Stimulated activated CD8-positive, alpha-beta memory T cell treated with anti-CD3 and anti-CD28 coated beads, Interleukin-15, amount 100 ng/mL, for 1 hour (primary cell): ENCODE data around the gene LRRN4.

Source experiments
- DNase-seq: peaks from one replicate; pipeline ENCODE4 v3.0.0-alpha.2; 2020; ENCODE audit warnings: low read depth

LRRN4 gene

DNA sequence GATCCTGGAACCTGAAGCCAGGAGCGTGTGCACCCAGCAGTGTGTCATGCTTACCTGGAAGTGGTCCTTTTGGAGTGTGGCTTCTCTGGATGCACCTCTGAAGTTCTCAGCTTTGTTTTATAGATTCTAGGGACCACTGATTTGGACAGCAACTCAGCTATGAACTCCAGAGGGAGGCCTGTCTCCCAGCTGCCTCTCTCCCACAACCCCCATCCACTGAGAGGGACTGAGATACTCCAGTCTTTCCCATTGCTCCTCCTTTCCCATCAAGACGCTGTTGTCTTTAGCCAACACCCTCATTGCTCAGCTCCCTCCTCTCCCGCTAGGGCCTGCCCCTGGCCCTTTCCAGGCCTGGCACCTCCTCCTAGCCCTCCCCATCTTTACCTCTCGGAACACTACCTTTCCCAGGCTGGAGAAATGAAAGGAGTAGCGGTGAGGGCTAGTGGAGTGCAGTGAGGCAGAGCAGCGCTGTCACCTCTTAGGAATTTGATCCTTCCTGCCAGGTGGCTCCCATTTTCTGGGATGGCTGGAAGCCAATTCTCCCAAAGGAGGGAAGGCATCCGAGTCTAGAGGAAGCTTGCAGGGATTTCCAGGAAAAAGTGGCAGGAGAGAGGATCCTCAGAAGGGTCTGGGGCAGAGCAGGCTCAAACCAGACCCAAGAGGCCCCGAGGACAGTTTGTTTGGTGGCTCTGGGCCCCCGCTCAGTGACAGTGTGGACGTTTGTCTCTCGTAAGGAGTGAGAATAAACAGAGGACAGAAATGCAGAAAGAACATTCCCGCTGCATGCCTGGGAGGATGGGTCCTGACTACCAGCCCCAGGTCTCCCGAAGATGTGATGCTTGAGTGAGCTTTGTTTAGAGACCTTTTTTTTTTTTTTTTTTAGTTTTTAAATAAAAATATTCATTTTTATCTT is at the start of gene LRRN4:
LRRN4 (minus strand) TSS at position 285 of the 913 bp plus-strand sequence. CDS start 1,261 bp downstream, outside the sequence.
- no peak for DNase-seq

DNA sequence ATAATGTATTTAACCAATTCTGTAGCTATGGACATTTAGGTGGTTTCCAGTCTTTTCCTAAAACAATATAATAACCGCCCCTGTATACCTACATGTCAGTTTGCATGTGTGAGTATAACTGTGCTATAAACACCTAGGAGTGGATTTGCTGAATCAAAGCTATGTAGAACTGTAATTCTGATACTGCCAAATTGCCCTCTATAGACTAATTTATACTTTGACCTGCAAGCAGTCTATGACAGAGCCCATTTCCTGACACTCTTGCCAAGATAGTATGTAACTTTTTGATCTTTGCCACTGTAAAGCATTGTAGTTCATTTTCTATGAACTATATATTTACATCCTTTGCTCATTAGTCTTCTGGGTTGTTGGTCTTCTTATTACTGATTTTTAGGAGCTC is 49.4 kb upstream of the LRRN4 start:
- no peak for DNase-seq

DNA sequence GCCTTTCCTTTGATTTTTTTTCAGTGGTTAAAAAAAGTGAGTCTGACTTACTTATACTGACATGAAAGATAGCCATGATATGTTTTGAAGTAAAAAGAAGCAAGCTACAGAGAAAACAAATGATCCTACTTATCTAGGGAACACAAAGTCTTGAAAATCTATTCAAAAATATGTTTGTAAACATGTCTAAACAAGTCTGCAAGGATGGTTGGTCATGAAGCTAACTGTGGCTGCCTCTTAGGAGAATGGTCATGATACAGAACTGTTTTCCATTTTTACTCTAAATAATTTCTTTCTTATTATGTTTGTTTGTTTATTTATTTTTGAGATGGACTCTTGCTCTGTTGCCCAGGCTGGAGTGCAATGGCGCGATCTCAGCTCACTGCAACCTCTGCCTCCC is 47.5 kb upstream of the LRRN4 start:
- no peak for DNase-seq

DNA sequence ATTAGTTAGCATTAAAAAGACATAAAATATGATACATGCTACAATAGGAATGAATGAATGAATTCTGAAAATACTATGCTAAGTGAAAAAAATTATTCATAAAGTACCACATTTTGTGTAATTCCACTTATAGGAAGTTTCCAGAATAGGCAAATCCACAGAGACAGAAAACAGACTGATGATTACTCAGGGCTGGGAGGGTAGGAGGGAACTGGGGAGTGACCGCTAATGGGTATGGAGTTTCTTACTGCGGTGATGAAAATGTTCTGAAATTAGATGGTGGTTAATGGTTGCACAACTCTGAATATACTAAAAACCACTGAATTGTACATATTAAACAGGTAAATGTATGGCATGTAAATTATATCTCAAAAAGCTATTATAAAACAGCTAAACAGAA is 46.4 kb upstream of the LRRN4 start:
- no peak for DNase-seq

DNA sequence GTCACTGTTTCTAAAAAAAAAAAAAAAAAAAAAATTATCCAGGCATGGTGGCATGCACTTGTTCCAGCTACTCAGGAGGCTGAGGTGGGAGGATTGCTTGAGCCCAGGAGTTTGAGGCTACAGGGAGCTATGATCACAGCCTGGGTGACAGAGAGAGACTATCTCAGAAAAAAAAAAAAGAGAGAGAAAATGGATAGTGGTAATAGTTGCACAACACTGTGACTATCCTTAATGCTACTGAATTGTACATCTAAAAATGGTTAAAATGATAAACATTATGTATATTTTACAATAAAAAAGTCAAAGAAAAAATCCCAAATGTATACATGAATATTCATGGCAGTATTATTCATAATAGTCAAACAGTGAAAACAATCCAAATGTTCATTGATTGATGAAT is 46.0 kb upstream of the LRRN4 start:
- DNase-seq, result no peak

DNA sequence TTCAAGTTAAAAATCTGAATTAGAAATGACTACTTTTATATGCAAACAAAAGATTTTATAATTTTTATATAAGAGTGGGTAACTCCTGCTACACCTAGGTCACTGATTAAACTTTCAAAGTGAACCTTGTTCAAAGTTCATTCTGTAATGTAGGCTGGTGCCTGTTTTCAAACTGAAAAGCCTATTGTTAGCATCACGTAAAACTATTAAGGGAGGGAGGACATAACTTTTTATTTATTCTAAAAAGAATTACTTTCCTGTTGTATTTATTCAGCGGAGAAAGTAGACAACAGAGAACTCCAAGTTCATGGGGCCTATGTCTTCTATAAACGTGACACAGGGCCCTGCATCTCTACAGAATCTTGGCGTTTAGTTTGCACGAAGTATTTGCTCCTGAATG is 41.5 kb upstream of the LRRN4 start:
- DNase-seq, result no peak

DNA sequence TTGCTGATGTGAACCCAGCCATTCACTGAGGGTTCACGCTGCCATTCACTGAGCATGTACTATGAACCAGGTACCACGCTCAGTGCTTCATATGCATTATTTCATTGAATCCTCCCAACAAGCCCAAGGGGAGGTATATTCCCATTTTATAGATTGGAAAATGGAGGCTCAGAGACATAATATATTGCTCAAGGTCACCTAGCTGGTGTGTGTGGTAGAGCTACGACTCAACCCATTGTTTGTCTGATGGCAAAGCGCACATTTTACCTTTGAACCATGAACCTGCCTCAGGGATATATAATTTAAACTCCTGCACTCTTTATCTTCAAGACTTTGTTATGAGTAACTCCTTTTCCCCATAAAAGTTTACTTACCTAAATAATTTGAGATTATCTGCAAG is 40.7 kb upstream of the LRRN4 start:
- no peak for DNase-seq

DNA sequence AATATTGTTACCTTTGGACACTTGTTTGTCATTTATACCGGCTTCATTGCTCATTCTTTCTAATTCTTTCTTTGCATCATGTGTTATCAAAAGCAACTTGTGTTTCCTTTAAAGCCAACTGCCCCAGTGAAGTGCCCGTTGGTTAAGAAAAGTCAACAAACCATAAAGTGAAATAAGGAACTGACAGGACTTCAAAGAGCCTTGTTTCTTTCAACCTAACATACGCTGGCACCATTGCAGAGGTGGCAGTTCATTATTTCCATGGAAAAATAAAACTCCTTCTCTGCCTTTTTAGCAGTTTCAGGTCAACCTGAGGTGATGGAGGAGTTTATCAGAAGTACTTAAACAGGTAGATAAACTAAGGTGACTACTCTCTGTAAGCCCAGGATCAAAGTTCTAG is 40.2 kb upstream of the LRRN4 start:
- DNase-seq, result no peak

DNA sequence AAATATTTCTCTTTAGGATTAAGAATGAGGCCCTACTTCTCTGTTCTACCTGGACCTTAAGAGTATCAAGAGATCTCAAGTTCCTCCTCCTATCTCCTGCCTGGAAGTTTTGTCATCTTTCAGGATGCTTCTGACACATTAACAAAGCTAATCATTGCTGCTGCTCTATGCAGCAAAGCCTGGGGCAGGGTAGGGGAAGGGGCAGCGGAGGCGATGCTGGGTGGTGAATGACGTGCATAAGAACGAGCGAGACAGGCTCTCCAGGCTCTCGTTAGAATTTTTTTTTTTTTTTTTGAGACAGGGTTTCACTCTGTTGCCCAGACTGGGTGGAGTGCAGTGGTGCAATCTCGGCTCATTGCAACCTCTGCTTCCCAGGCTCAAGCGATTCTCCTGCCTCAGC is 37.8 kb upstream of the LRRN4 start:
- no peak for DNase-seq

DNA sequence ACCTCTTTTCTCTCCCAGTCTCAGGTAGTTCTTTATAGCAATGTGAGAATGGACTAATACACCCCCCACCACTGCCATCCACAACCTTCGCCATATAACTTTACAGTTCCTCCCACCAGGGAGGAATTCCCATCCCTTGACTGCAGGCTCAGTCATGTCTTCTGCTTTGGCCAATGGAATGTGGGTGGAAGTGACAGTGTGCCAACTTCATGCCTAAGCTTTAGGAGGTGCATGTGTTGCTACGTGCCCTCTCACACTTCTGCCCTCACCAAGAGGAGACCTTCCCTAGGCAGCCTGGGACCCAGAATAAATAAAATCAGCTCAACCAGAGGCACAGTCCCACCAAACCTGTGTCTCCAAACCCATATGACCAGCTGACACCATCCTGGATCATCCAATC is 33.0 kb upstream of the LRRN4 start:
- no peak for DNase-seq

DNA sequence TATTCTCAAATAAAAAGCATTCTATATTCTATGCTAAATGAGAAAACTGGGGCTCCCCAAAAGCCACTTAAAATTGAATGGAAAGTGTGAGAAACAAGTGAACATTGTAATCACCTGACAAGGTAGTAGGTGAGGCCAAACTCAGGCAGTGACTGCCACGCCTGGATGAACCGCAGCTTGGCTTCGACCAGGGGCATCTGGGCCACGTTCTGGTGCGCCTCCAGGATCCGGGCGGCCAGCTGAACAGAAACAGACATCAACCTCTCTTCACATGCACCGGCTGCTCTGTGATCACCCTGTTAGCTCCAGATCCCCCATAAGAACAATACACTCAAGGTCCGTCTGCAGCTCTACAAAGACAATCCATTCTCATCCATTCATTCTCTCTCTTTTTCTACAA is 30.1 kb upstream of the LRRN4 start:
- DNase-seq, result no peak

DNA sequence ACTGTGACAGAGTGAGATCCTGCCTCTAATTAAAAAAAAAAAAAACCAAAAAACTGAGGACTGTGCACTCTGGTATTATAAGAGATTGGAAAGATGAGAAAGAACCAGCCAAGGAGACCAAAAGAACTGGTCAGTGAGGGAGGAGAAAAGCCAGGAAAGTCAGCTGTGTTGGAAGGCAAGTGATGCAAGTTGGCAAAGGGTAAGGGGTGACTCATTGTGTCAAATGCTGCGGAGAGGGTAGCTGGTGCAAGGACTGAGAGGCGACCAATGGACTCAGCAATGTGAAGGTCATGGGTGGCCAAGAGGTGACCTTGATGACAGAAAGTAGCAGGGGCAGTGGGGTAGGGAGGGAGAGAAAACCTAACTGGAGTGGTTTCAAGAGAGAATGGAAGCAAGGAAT is 27.4 kb upstream of the LRRN4 start:
- no peak for DNase-seq

DNA sequence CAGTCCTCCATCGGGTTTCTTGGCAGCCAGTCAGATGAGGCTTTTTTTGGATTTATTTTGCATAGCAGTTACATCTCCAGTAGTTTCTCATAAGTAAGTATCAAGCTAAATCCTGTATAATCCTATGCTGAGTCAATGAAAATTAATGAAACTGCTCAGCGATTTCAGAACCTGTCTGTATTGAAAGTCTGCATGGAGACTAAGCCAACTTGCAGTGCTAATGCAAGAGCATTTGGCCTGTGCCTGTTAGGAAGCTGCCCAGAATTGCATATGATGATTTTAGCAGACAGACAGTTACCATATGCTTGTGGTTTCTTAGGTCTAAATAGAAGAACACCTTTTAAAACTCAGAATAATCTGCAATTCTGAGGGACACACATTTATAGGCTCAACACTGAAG is 25.2 kb upstream of the LRRN4 start:
- no peak for DNase-seq

DNA sequence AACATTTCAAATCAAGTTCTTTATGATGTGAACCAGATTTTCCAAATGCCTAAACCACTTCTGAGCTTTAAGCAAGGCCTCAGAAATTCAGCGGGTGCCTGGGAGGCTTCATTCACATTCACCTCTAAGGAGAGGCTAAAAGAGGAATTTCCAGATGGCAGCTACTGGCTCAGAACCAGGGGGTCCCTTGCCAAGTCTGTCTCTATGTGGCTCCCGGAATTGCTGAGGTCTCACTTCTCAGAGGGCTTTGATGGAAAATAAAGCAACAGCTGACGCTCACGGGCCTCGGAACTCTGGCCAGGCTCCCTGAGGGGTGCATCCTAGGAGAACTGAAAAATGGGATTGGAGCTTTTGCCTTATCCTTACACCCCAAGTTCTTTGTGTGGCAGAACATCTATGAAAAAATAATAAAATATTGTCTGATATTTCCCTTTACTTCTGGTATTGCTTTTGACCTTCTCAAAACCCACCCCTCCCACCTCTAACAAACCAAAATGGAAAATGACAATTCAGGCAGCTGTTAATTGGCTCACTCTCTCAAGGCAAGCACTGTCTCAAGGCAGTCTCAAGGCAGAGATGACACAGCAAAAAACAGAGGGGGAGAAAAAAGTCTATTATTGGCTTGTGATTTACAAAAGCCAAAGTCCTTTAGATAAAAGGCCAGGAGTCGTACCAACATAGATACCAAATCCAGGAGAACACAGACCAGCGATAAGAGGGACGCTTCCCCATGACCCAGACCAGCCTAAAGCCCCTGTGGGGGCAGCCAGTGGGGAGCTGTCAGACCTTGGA is 21.8 kb upstream of the LRRN4 start:
- no peak for DNase-seq

DNA sequence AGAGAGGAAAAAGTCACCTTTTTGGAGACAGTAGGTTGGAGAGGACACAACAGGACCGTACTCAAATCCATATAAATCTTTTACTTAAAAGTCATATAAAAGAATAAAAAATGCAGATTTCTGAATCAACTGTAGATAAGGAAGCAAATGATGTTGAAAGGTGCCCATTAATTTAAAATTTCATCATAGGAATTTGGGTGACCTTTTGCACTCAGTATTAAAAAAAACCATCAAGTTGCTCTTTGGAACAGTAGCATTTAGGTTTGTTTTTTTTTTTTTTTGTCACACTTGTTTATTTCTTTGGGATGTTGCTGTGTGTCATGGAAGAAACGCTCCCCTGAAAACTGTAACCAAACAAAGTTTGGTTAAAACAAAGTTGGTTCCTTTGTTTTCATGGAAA is 20.9 kb upstream of the LRRN4 start:
- DNase-seq, result no peak

DNA sequence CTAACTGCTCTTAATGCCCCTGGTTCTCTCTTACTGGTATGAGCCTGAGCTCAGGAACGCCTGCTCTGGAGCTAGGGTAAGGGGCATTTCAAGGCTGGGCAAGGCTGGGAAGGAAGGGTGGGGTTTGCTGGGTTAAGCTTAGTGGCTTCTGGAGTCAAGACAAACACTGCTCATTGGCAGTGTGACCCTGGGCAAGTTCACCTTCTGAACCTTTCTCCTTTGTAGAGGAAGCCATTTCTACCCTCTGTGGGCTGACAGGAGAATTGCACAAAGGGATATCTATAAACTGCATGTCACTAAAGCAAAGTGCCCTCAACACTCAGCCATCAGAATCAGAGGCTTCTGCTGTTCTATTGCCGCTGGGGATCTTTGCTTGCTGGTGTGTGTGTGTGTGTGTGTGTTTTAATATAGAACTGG is 20.3 kb upstream of the LRRN4 start:
- no peak for DNase-seq

DNA sequence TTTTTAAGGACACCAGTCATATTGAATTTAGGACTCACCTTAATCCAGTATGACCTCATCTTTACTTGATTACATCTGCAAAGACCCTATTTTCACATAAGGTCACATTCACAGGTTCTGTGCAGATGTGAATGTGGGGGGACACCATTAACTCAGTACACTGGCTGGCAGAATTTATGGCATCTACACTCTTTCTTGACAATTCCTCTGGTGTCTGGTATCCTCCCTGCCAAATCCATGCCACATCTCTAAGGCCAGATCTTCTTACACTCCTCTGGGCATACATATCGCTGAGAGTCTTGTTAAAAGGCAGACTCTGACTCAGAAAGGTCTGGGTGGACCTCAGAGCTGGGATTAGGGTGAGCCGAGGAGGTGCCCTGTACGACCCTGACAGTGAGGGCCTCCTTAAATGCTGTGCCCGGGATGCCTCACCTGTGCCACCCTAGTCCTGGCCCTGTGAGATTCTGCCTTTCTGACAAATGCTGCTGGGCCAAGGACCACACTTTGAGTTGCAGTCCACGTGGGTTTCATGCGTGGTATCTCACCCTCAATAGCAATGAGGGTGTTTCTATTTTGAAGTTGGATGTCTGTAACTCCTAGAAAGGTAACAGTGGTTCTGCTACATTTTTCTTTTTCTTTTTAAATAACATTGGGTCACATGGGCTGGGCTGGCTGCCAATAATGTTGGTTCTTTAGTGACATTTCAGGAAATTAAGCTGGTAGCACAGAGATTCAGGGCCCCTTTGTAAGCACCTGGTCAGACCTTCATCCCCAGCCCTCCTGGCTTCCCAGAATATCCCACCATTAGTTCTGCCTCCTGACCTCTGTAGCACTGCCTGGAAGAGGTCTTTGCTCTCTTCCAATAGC is 17.2 kb upstream of the LRRN4 start:
- DNase-seq, result no peak

DNA sequence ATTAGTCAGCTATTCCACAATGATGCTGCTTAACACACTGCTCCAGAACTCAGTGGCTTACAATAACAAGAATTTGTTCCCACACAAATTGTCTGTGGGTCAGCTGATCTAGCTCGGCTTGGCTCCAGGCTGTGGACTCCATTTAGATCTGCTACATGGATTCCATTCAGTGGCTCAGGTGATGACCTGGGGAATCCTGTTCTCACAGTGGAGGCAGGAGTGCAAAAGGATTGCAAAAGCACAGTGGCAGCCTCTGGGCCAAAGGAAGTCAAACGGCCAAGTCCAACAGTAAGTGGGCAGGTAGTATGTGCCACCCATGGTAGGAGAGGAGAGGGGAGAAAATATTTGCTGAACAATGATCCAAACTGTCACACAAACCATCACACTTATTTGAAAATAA is 15.8 kb upstream of the LRRN4 start:
- no peak for DNase-seq

DNA sequence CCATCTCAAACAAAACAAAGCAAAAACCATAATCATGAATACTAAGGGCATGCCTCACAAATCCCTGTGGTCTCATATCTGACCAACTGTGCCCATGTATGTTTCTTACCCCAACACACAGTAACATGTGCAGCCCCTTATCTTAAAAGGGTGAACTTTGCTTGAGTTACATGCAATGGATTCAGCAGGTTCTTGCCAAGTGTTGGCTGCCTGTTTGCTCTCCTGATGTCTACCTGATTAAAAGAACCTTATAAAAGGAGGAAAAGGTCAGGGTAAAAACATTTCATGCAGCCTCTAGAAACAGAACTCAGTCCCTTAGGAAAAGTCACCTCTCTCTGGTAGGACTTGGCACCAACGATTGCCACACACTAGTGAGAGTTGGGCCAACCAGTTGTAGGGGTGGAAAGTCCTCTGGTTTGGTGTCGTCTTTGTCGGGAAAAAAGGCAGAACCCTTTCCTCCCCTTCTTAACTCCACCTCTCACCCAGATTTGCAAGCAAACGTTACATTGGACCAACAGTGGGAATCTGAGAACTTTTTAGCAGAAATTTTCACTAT is 14.0 kb upstream of the LRRN4 start:
- no peak for DNase-seq

DNA sequence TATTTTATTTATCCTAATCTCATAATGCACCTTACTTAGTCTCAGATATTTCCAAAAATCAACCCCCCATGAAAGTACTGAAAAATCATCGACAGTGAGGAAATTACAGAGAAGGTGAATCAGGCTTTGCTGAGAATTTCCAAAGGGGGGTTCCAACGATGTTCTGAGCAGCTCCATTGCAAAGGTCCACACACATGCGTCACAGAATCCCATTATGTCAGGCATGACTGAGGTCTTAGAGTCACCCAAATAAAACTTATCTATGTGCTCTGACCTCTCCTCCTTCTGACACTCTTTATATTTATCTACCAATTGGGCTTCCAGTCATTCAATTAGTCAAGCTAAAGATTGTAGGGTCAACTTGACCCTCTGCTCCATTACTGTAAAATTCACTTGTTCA is 12.7 kb upstream of the LRRN4 start:
- DNase-seq, result no peak

DNA sequence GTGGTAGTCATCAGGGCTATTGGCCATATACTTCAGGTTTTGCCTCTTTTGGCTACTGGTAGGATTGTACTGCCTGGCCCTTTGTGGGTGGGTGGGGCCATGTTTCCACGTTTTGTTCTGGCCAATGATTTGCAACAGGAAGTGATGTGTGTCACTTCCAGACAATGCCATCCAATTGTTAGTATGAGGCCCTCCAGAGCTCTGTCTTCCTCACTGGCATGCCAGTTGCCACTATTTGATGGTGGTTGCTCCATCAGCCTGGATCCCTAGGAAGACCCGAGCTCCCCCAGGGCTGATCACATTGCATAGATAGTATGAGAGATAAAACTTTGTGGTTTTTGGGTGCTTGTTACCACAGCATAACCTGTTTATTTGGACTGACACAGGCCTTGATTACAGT is 7.7 kb upstream of the LRRN4 start:
- DNase-seq, result no peak

DNA sequence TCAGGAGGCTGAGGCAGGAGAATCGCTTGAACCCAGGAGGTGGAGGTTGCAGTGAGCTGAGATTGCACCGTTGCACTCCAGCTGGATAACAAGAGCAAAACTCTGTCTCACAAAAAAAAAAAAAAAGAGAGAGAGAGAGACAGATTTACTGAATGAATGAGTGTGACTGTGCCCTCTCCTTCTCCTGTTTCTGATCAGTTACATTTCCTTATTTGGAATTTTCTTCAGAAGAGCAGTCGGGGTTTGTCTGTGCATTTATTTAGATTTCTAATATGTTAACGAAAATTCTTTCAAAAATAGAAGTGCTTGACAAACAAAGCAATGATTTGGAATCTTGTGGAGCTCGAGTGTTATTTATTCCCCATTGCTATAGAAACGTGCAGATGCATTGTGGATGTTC is 6.4 kb upstream of the LRRN4 start:
- DNase-seq, result no peak
